Measurements from ENCODE around the gene MTLN.
"Not testable (repeated sequence)": the region's sequence is repeated elsewhere in the genome, so short reads cannot be mapped to it uniquely, and the experiment has no call there.

MTLN gene

GRCh38 chr2:110198016-110198415, 14.3 kb downstream of the MTLN start:
- no peak for DNase-seq

GRCh38 chr2:110197452-110197851, 14.9 kb downstream of the MTLN start:
- no peak for DNase-seq

GRCh38 chr2:110190169-110190568, 22.2 kb downstream of the MTLN start:
- not testable (repeated sequence) for DNase-seq

GRCh38 chr2:110182449-110182848, 29.9 kb downstream of the MTLN start:
- DNase-seq = no peak

- DNase-seq = no peak
Observed at GRCh38 chr2:110180036-110180435, 32.3 kb downstream of the MTLN start.

- no peak for DNase-seq
Observed at GRCh38 chr2:110173523-110173922, 38.8 kb downstream of the MTLN start.

- DNase-seq = no peak
Observed at GRCh38 chr2:110172506-110172905, 39.8 kb downstream of the MTLN start.

- DNase-seq = no peak
Observed at GRCh38 chr2:110170102-110170501, 42.2 kb downstream of the MTLN start.

- no peak for DNase-seq
Observed at GRCh38 chr2:110167326-110168000, 44.9 kb downstream of the MTLN start.

- DNase-seq = no peak
Observed at GRCh38 chr2:110166266-110166665, 46.1 kb downstream of the MTLN start.

All from activated naive CD4-positive, alpha-beta T cell treated with Interleukin-2 at 50 U/mL for 16 hours (primary cell).